Activated CD8-positive, alpha-beta memory T cell treated with anti-CD3 and anti-CD28 coated beads, Interleukin-2, amount 50 U/mL, for 24 hours (primary cell): ENCODE data around the gene XXYLT1.

Experiments used
- DNase-seq: peaks from one replicate; pipeline ENCODE4 v3.0.0-alpha.2; 2020; ENCODE audit errors: extremely low read depth

The XXYLT1 gene

DNA sequence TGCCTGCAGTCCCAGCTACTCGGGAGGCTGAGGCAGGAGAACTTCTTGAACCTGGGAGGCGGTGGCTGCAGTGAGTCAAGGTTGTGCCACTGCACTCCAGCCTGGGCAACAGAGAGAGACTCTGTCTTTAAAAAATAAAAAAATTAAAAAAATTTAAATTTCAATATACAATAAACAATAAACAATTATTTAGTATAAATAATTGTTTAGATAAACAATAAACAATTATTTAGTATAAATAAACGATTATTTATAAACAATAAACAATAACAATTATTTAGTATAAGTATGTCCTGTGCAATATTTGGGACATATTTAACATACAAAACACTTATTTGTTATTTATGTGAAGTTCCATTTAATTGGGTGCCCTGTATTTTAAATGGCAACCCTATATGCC lies 119.6 kb downstream of the XXYLT1 start:
- no peak for DNase-seq

DNA sequence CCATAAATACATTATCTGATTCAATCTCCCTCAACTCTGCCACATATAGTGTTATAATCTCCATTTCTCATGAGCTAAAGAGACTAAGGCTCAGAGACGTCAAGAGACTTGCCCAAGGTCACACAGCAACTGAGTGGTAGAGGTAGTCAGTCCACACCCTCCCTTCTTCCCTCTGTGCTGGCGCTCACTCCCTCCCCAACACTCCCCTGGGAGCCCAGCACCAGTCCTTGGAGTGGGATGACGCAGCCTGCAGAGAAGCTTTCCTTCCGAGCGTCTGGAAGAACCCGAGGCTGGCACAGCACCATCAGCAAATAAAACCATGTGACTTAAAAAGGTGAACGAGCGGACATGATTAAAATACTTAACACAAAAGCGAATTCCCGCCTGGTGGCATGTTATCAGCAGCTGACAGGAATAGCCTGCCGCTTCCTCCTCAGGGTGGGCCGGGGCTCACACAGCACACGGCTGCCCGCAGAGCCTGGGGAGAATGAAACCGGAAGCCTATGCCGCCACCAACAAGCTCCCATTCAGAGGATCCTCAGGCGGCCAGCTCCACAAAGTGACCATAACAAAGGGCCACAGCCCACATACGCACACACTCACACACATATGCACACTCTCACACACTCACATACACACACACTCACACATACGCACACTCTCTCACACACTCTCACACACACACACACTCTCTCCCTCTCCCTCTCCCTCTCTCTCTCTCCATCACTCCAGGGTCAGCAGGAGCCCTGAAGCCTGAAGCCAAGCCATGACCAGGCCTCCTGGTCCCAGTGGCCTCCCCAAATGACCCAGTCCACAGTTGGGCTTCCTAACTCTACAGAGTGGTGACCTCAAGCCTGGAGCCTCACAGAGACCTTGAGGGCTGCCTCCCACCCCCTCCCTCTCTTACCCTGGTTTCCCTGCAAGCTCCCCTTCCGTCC lies 120.5 kb downstream of the XXYLT1 start:
- no peak for DNase-seq

DNA sequence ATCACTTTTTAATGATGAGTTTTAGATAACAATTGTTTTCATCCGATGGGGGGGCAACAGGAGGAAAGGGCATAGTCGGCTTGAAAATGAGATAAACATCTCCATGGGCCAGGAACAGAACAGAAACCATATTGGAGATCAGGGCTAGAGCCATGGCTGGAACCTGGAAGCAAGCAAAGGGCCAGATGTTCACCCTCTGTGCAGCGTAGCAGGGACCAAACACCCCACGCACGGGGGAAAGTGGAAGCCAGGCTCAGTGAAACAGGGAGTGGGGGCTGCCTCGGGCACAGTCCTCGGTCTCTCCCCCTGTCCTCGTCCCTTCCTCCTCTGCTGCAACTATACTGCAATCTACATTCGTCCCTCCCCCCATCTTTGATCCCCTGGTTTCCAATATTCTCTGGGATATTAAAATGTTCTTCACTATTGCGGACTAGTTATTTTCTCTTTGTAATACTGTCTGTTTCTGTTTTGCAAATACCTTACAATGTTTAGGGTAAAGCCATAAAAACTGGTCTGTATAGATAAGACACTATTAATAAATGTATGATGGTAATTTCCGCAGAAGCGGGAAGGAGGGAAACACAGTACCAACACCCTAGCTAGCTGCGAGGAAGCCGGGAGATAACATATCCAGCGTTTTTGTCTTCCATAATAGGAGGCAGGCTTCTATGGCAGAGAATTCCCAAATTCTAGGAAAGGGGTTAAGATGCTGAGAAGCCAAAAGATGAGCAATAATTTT lies 121.5 kb downstream of the XXYLT1 start:
- DNase-seq = no peak

DNA sequence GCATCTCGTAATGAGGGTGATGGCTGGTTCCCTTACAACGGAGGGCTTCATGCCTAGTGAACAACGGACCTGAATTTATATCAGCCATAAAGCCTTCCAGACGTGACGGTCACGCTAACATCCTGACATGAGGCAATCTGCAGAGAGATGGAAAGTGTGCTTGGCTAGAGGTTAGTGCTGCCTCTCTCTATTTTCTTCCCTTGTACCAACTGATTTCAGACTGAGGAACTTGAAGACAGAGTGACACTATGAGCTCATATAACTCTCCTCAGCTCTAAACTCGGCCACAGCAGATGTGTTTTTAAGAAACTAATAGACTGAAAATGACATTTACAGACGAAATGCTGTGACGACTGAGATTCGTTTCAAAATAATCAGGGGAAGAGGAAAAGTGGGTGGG lies 122.4 kb downstream of the XXYLT1 start:
- DNase-seq = no peak

GRCh38 chr3:195147649-195148080 lies 123.3 kb downstream of the XXYLT1 start:
- DNase-seq = no peak

- no peak for DNase-seq
Observed at GRCh38 chr3:195146131-195146530, 124.8 kb downstream of the XXYLT1 start.

- no peak for DNase-seq
Observed at GRCh38 chr3:195145579-195145978, 125.4 kb downstream of the XXYLT1 start.

GRCh38 chr3:195143221-195143620 lies 127.7 kb downstream of the XXYLT1 start:
- DNase-seq = no peak

- no peak for DNase-seq
Observed at GRCh38 chr3:195142519-195142918, 128.4 kb downstream of the XXYLT1 start.

- DNase-seq = no peak
Observed at GRCh38 chr3:195140816-195141793, 129.9 kb downstream of the XXYLT1 start.

DNA sequence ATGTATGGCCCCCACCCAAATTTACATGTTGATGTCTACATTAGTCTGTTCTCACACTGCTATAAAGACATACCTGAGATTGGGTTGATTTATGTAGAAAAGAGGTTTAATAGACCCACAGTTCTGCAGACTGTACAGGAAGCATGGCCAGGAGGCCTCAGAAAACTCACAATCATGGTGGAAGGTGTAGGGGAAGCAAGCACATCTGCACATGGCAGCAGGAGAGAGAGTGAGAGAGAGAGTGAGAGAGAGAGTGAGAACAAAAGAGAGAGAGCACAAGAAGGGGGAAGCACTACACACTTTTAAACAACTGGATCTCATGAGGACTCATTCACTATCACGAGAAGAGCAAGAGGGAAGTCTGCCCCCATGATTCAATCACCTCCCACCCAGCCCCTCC lies 130.5 kb downstream of the XXYLT1 start:
- no peak for DNase-seq

GRCh38 chr3:195139876-195140240 lies 131.1 kb downstream of the XXYLT1 start:
- no peak for DNase-seq

GRCh38 chr3:195139091-195139875 lies 131.7 kb downstream of the XXYLT1 start:
- DNase-seq = no peak

DNA sequence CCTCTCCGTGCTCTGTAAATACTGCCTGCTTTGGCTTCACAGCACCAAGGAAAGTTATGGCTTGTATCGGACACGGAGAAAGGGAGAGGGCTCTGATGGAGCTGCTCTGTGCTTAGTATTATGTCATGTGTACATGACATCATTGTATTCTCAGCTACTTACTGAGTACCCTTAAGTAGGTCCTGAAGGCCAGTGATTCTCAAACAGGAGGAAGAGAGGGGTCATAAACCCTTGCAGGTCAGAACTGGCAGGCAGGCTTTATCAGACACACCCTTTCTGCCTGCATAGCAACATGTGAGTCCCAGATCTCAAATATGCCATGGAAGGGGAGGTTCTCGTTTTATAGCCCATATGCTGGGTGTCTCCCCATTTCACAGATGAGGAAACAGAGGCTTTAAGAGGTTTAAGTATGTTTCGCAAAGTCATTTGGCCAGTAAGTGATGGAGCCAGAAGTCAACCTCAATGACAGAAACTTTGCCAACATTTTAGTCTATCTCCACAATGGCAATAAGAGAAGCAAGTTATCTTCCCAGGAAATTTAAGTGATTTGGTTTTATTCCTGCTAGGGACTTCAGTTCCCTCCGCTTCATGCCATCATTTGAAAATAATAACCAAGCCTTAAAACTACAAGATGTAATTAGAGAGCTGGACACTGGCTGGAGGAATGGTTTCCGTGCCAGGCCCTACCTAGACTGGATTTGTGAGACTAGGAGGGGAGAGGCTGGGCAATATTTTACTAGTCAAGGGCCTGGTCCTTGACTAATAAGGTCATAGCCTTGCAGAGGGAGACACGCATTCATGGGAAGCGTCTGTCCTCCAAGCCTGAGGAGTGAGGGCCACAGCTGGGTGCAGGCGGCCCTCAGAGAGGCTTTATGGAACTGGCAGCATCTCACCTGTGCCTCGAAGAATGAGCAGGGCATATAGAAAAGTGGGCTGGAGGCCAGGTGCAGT lies 133.0 kb downstream of the XXYLT1 start:
- no peak for DNase-seq

- DNase-seq = no peak
Observed at GRCh38 chr3:195135917-195136316, 135.0 kb downstream of the XXYLT1 start.

- DNase-seq = no peak
Observed at GRCh38 chr3:195134431-195134830, 136.5 kb downstream of the XXYLT1 start.

GRCh38 chr3:195133462-195133861 lies 137.5 kb downstream of the XXYLT1 start:
- DNase-seq = no peak

DNA sequence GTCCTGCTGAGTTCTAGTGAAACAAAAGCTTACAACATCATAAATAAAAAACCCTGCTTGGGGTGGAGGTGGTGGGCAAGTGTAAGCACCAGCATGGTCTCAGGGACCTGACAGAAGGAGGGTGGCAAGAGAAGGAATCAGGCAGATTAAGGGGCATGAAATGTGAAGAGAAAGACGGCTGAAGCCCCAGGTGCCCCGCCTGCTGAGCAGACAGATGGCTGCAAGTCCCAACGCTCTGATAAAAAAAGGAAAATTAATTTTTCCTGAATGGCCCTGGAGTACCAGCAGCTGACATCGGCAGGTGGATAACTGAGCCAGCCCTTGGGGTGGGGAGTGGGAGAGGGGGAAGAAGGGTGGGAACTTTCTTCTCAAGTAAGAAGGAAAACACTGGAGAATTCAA lies 137.9 kb downstream of the XXYLT1 start:
- no peak for DNase-seq

DNA sequence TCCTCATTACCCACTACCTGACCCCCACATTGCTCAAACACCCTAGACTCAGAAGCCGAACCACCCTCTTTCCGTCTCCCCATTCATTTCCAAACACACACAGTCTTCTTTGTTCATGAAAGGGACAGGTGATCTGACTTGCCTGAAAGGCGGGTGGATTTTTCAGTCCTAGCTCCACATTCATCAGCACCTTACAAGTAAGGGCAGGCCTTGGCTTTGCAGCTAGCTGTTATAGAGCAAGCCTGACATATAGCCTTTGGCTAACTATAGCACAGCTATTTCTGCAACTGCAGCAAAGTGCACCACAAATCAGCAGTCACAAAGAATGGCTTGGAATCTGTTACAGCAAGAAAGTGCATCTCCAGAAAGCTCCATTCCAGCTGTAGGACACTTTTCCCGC lies 139.8 kb downstream of the XXYLT1 start:
- no peak for DNase-seq
